OCI-LY3 (cell line): ENCODE measurements around the gene TLCD1.

Source experiments
- CTCF ChIP-seq: fragments of 200-600, 300-600 bp; sonication (generic); IDR thresholded peaks from 2 replicates; pipeline ENCODE4 v1.5.1; 2014; ENCODE audit warnings: antibody characterized with exemption, low read length, low read depth
- EZH2phosphoT487 ChIP-seq: fragments of 200-600 bp; shearing (Covaris generic); IDR thresholded peaks from 2 replicates; pipeline ENCODE4 v1.6.1; 2018; ENCODE audit warnings: antibody characterized with exemption, mixed run types, low read depth

- TF ChIP-seq CTCF (no peak), EZH2phosphoT487 (no peak)
Observed at GRCh38 chr17:28747801-28748750, 22.0 kb upstream of the TLCD1 start.
